LoVo (cell line): ENCODE results near the gene FBF1.
"Not testable (repeated sequence)": the region's sequence is repeated elsewhere in the genome, so short reads cannot be mapped to it uniquely, and the experiment has no call there.

Experiments used
- DNase-seq: peaks from one replicate; pipeline ENCODE4 v3.0.0-alpha.2; 2016; ENCODE audit warnings: low spot score

FBF1 gene

GRCh38 chr17:75875182-75875939, 65.5 kb downstream of the FBF1 start:
- no peak for DNase-seq

GRCh38 chr17:75874323-75875181, 66.3 kb downstream of the FBF1 start:
- DNase-seq, result no peak

- DNase-seq, result no peak
Measured at GRCh38 chr17:75873587-75874322, 67.1 kb downstream of the FBF1 start.

- peak; percentile 61 for DNase-seq
Measured at GRCh38 chr17:75872434-75873351, 68.1 kb downstream of the FBF1 start.

- not testable (repeated sequence) for DNase-seq
Measured at GRCh38 chr17:75870228-75870627, 70.6 kb downstream of the FBF1 start.

GRCh38 chr17:75869282-75870141, 71.3 kb downstream of the FBF1 start:
- DNase-seq, result no peak

- DNase-seq, result not testable (repeated sequence)
Measured at GRCh38 chr17:75868730-75869281, 72.0 kb downstream of the FBF1 start.

GRCh38 chr17:75865404-75866188, 75.2 kb downstream of the FBF1 start:
- DNase-seq, result not testable (repeated sequence)

GRCh38 chr17:75864887-75865286, 76.0 kb downstream of the FBF1 start:
- not testable (repeated sequence) for DNase-seq

GRCh38 chr17:75864448-75864871, 76.4 kb downstream of the FBF1 start:
- DNase-seq, result no peak

- no peak for DNase-seq
Measured at GRCh38 chr17:75861927-75862317, 78.9 kb downstream of the FBF1 start.
